IMR-90 (cell line): Measurements from ENCODE around the gene LGALS14. TPM values are rescaled to one million over a fixed set of nuclear protein-coding genes. Genes with fewer than 3 reads are reported as not detected.

ENCODE experiments used
- ATAC-seq: fragments of 200-7000 bp; cut with Tn5 transposase; 2 replicates; pipeline ENCODE4 v1.9.1; 2020; ENCODE audit warnings: low read depth, mild to moderate bottlenecking, moderate library complexity
- BruUV-seq: library from RNA; stranded (reverse); fragments of 400-500 nt; replicated peaks from 2 replicates; lab custom pipeline; 2021; lab: Mats Ljungman, UMichigan
- CTCF ChIA-PET: fragments of 300-600 bp; formaldehyde crosslinking; extraction: SDS; loops from one replicate; lab custom pipeline; 2021; ENCODE audit warnings: antibody characterized with exemption; lab: Yijun Ruan, JAX
- POLR2A ChIA-PET: fragments of 300-600 bp; sonication (Branson Sonifier 250); formaldehyde crosslinking; loops from one replicate; lab custom pipeline; 2022; ENCODE audit warnings: antibody characterized with exemption; ENCODE audit not compliant: unreplicated experiment; lab: Charles Lee
- DNase-seq: peaks from one replicate; pipeline ENCODE4 v3.0.0; 2013
- H2AFZ ChIP-seq: replicated peaks from 2 replicates; pipeline ENCODE3; 2013; ENCODE audit warnings: low read length, mild to moderate bottlenecking; ENCODE audit not compliant: poor library complexity
- H2AK5ac ChIP-seq: 2 replicates; pipeline ENCODE4 v1.6.1; 2013; ENCODE audit warnings: low read depth, low read length, inconsistent platforms
- H2AK9ac ChIP-seq: replicated peaks from 2 replicates; pipeline ENCODE3; 2013; ENCODE audit warnings: mild to moderate bottlenecking, low read depth, low read length, moderate library complexity; ENCODE audit not compliant: poor library complexity
- H2BK120ac ChIP-seq: 2 replicates; pipeline ENCODE4 v1.6.1; 2013; ENCODE audit warnings: low read depth, low read length, inconsistent platforms
- H2BK15ac ChIP-seq: 3 replicates; pipeline ENCODE4 v1.6.1; 2013; ENCODE audit warnings: low read depth, low read length, inconsistent platforms
- H2BK20ac ChIP-seq: 2 replicates; pipeline ENCODE4 v1.6.1; 2013; ENCODE audit warnings: low read depth, mild to moderate bottlenecking, inconsistent platforms, low read length, moderate library complexity
- H2BK5ac ChIP-seq: 2 replicates; pipeline ENCODE4 v1.6.1; 2013; ENCODE audit warnings: mild to moderate bottlenecking, low read depth, low read length, inconsistent platforms; ENCODE audit not compliant: poor library complexity, severe bottlenecking
- H3K14ac ChIP-seq: replicated peaks from 2 replicates; pipeline ENCODE4 v1.6.1; 2013; ENCODE audit warnings: low read depth, low read length, inconsistent platforms
- H3K18ac ChIP-seq: 2 replicates; pipeline ENCODE4 v1.6.1; 2013; ENCODE audit warnings: low read depth, low read length, control low read depth
- H3K23ac ChIP-seq: 2 replicates; pipeline ENCODE4 v1.6.1; 2013; ENCODE audit warnings: low read depth, low read length, inconsistent platforms
- H3K27ac ChIP-seq: 2 replicates; pipeline ENCODE4 v1.5.1; 2013; ENCODE audit warnings: mild to moderate bottlenecking, control low read depth, low read length; ENCODE audit not compliant: insufficient read depth
- H3K27me3 ChIP-seq: 2 replicates; pipeline ENCODE4 v1.6.1; 2013; ENCODE audit warnings: low read length; ENCODE audit not compliant: control insufficient read depth, insufficient read depth
- H3K36me3 ChIP-seq: 2 replicates; pipeline ENCODE4 v1.6.1; 2013; ENCODE audit warnings: low read length, mixed read lengths; ENCODE audit not compliant: control insufficient read depth, insufficient read depth
- H3K4ac ChIP-seq: 2 replicates; pipeline ENCODE4 v1.6.1; 2013; ENCODE audit warnings: low read depth, low read length, inconsistent platforms
- H3K4me1 ChIP-seq: 2 replicates; pipeline ENCODE4 v1.6.1; 2013; ENCODE audit warnings: low read length, mixed read lengths; ENCODE audit not compliant: control insufficient read depth, insufficient read depth
- H3K4me2 ChIP-seq: 2 replicates; pipeline ENCODE4 v1.6.1; 2013; ENCODE audit warnings: low read depth, mild to moderate bottlenecking, control low read depth, low read length, moderate library complexity
- H3K4me3 ChIP-seq: 2 replicates; pipeline ENCODE4 v1.5.1; 2013; ENCODE audit warnings: low read depth, mild to moderate bottlenecking, control low read depth, low read length, moderate library complexity; ENCODE audit not compliant: insufficient read depth
- H3K56ac ChIP-seq: 2 replicates; pipeline ENCODE4 v1.6.1; 2013; ENCODE audit warnings: low read length, inconsistent platforms; ENCODE audit not compliant: insufficient read depth; ENCODE audit errors: extremely low read depth
- H3K79me1 ChIP-seq, 2 experiments: 2 replicates each; pipeline ENCODE4 v1.6.1; 2013; ENCODE audit warnings: low read length in 2 of 2, inconsistent platforms in 1 of 2, low read depth in 1 of 2
- H3K9ac ChIP-seq: 2 replicates; pipeline ENCODE4 v1.6.1; 2013; ENCODE audit warnings: low read depth, low read length, control low read depth
- H3K9me1 ChIP-seq: 2 replicates; pipeline ENCODE4 v1.6.1; 2013; ENCODE audit warnings: low read length, inconsistent platforms; ENCODE audit not compliant: insufficient read depth
- H3K9me3 ChIP-seq: 2 replicates; pipeline ENCODE4 v1.6.1; 2013; ENCODE audit warnings: low read length; ENCODE audit not compliant: control insufficient read depth, insufficient read depth
- H4K20me1 ChIP-seq: 2 replicates; pipeline ENCODE4 v1.6.1; 2013; ENCODE audit warnings: low read length, inconsistent platforms; ENCODE audit not compliant: insufficient read depth
- H4K5ac ChIP-seq: 2 replicates; pipeline ENCODE4 v1.6.1; 2013; ENCODE audit warnings: mild to moderate bottlenecking, low read depth, low read length, control low read depth
- H4K8ac ChIP-seq, 2 experiments: 2 replicates each; pipeline ENCODE4 v1.6.1; 2013; ENCODE audit warnings: low read depth in 2 of 2, low read length in 2 of 2, control low read depth in 1 of 2, inconsistent platforms in 1 of 2
- H4K91ac ChIP-seq: 2 replicates; pipeline ENCODE4 v1.6.1; 2013; ENCODE audit warnings: low read depth, low read length, inconsistent platforms; ENCODE audit not compliant: insufficient read depth
- CHD1 ChIP-seq: IDR thresholded peaks from 2 replicates; pipeline ENCODE4 v1.6.1; 2012; ENCODE audit warnings: low read depth, low read length, improper control_type of control experiment
- MAFK ChIP-seq: IDR thresholded peaks from 2 replicates; pipeline ENCODE4 v1.6.1; 2012; ENCODE audit warnings: low read depth, low read length, improper control_type of control experiment
- MAZ ChIP-seq: IDR thresholded peaks from 2 replicates; pipeline ENCODE4 v1.6.1; 2012; ENCODE audit warnings: low read depth, mild to moderate bottlenecking, low read length, improper control_type of control experiment, moderate library complexity, borderline replicate concordance
- MXI1 ChIP-seq: IDR thresholded peaks from 2 replicates; pipeline ENCODE4 v1.6.1; 2012; ENCODE audit warnings: low read depth, mild to moderate bottlenecking, low read length, moderate library complexity, borderline replicate concordance
- NFE2L2 ChIP-seq: fragments of 150-350 bp; IDR thresholded peaks from 2 replicates; pipeline ENCODE4 v1.6.1; 2016; ENCODE audit warnings: low read depth, mild to moderate bottlenecking, low read length
- POLR2A ChIP-seq: IDR thresholded peaks from 2 replicates; pipeline ENCODE4 v1.6.1; 2012; ENCODE audit warnings: mild to moderate bottlenecking, low read depth, low read length
- RCOR1 ChIP-seq: IDR thresholded peaks from 2 replicates; pipeline ENCODE4 v1.6.1; 2012; ENCODE audit warnings: mild to moderate bottlenecking, low read length, improper control_type of control experiment; ENCODE audit not compliant: insufficient replicate concordance
- RFX5 ChIP-seq: IDR thresholded peaks from 2 replicates; pipeline ENCODE4 v1.8.0; 2012; ENCODE audit warnings: low read depth, mild to moderate bottlenecking, low read length, moderate library complexity
- SMC3 ChIP-seq: fragments of 150-350 bp; IDR thresholded peaks from 2 replicates; pipeline ENCODE4 v1.6.1; 2016; ENCODE audit warnings: low read depth, mild to moderate bottlenecking, antibody characterized with exemption, low read length, moderate library complexity
- WGBS, 2 experiments: methylation state at CpG; one replicate each; pipeline versions ENCODE4 v1.1.5 to v1.1.7; 2013; ENCODE audit warnings: missing lambda C conversion rate in 2 of 2; ENCODE audit not compliant: insufficient read length in 1 of 2; ENCODE audit errors: extremely low coverage in 2 of 2; 5-methylcytosine and 5-hydroxymethylcytosine counted together
- dilution Hi-C: fragments of 300-500 bp; cut with HindIII; formaldehyde crosslinking; loops from one replicate; pipeline ENCODE4 v1.14.3; 2018; ENCODE audit warnings: low sequenced_read_pairs; ENCODE audit not compliant: unreplicated experiment
- in situ Hi-C: fragments of 300-500 bp; cut with MboI; formaldehyde crosslinking; loops from 3 replicates; pipeline ENCODE4 v1.14.3; 2019; ENCODE audit warnings: low sequenced_read_pairs, inconsistent platforms, mixed read lengths
- intact Hi-C: fragments of 100-400 bp; cut with micrococcal nuclease; formaldehyde crosslinking; loops from 2 replicates; pipeline ENCODE4 v1.10.0; 2022
- polyA plus RNA-seq, 3 experiments: library from polyadenylated mRNA; depleted of rRNA; stranded (reverse); fragments of >200 nt; gene quantifications; 2 replicates each; pipeline ENCODE4 v1.2.3, GENCODE V29; 2012; ENCODE audit warnings: low replicate concordance in 1 of 3
- total RNA-seq: library from RNA; depleted of rRNA; stranded (reverse); fragments of >200 nt; gene quantifications from 2 replicates; pipeline ENCODE4 v1.2.3, GENCODE V29; 2012
- TF ChIP-seq, protein P1 (sequence below): fragments of 150-350 bp; IDR thresholded peaks from 2 replicates; pipeline ENCODE4 v1.6.1; 2017; ENCODE audit warnings: mild to moderate bottlenecking, antibody characterized with exemption, low read length, low read depth
- TF ChIP-seq, protein P2 (sequence below): conservative IDR thresholded peaks from 2 replicates; pipeline ENCODE4 v1.5.1; 2012; ENCODE audit warnings: mild to moderate bottlenecking, low read depth, low read length, improper control_type of control experiment

Gene LGALS14
- total and polyA plus RNA-seq, 2 of the 4 experiments (the other 2 are of a cell fraction): not detected

DNA sequence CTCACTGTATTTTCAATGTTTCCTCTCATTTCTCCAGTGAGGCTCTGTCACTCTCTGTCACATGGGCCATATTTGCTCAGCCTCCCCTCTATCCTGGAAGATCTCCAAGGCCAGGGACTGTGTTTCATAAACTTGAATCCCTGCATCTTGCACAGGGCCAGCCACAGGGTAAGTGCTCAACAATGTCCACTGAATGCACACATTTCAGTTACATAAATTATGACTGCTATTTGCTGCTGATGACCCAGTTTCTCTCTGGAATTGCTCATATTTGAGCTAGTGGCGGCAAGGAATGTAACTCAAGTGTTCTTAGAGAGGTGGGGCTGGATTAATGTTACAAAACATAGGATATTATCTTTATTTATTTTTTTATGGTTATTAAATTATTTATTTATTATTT, 27.4 kb downstream of the LGALS14 start:
- no peak overlapping the region for H3K4me3 ChIP-seq
- POLR2A ChIA-PET: no interaction called here
- CTCF ChIA-PET: no interaction called here
- no peaks in the 10 kb centered on the region for H3K27me3 ChIP-seq
- intact Hi-C loops: no loop called here
- H3K79me1 ChIP-seq: no peaks in the 10 kb centered on the region
- H3K56ac ChIP-seq: no peak overlapping the region
- no peak overlapping the region for H2AK9ac ChIP-seq
- no peaks in the 10 kb centered on the region for H3K4me1 ChIP-seq
- H2BK15ac ChIP-seq: no peak overlapping the region
- no peak overlapping the region for H4K8ac ChIP-seq
- TF ChIP-seq NFE2L2: no peak
- TF ChIP-seq, protein P1, sequence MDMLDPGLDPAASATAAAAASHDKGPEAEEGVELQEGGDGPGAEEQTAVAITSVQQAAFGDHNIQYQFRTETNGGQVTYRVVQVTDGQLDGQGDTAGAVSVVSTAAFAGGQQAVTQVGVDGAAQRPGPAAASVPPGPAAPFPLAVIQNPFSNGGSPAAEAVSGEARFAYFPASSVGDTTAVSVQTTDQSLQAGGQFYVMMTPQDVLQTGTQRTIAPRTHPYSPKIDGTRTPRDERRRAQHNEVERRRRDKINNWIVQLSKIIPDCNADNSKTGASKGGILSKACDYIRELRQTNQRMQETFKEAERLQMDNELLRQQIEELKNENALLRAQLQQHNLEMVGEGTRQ: no peak
- TF ChIP-seq RCOR1: no peak
- TF ChIP-seq CHD1: no peak
- no peak for TF ChIP-seq RFX5
- no peak for TF ChIP-seq SMC3
- TF ChIP-seq MAZ: no peak
- TF ChIP-seq, protein P2, sequence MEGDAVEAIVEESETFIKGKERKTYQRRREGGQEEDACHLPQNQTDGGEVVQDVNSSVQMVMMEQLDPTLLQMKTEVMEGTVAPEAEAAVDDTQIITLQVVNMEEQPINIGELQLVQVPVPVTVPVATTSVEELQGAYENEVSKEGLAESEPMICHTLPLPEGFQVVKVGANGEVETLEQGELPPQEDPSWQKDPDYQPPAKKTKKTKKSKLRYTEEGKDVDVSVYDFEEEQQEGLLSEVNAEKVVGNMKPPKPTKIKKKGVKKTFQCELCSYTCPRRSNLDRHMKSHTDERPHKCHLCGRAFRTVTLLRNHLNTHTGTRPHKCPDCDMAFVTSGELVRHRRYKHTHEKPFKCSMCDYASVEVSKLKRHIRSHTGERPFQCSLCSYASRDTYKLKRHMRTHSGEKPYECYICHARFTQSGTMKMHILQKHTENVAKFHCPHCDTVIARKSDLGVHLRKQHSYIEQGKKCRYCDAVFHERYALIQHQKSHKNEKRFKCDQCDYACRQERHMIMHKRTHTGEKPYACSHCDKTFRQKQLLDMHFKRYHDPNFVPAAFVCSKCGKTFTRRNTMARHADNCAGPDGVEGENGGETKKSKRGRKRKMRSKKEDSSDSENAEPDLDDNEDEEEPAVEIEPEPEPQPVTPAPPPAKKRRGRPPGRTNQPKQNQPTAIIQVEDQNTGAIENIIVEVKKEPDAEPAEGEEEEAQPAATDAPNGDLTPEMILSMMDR: no peak
- TF ChIP-seq MXI1: no peak
- no peak for TF ChIP-seq MAFK
- no peak for TF ChIP-seq POLR2A
- H3K36me3 ChIP-seq: no peaks in the 10 kb centered on the region
- H2AFZ ChIP-seq: no peak overlapping the region
- no peak overlapping the region for H2BK120ac ChIP-seq
- no peak overlapping the region for H3K4me2 ChIP-seq
- H2AK5ac ChIP-seq: no peak overlapping the region
- H3K9ac ChIP-seq: no peak overlapping the region
- DNase-seq (no peak), ATAC-seq (no peak)
- no peak overlapping the region for H4K91ac ChIP-seq
- H4K5ac ChIP-seq: no peak overlapping the region
- H3K9me1 ChIP-seq: no peaks in the 10 kb centered on the region
- no peak overlapping the region for H3K4ac ChIP-seq
- WGBS, 2 experiments: no CpG with 5 or more reads among the region's 1 CpG
- H4K20me1 ChIP-seq: no peaks in the 10 kb centered on the region
- in situ Hi-C loops: no loop called here
- dilution Hi-C loops: no loop called here
- no peak overlapping the region for H3K27ac ChIP-seq
- no TSS peak for BruUV-seq
- no peaks in the 10 kb centered on the region for H3K9me3 ChIP-seq
- no peak overlapping the region for H3K18ac ChIP-seq
- H2BK20ac ChIP-seq: no peak overlapping the region
- no peak overlapping the region for H2BK5ac ChIP-seq
- no peak overlapping the region for H3K23ac ChIP-seq
- no peak overlapping the region for H3K14ac ChIP-seq
